HG02938 (cell line): ENCODE data around the gene SLC35B2.

Experiments
- ATAC-seq: cut with Tn5 transposase; IDR thresholded peaks from one replicate; pipeline ENCODE4 v1.9.1; 2021; ENCODE audit warnings: mild to moderate bottlenecking, moderate library complexity; ENCODE audit not compliant: unreplicated experiment

Gene SLC35B2

GRCh38 chr6:44257025-44257752 lies at the start of gene SLC35B2:
Gene SLC35B2, minus strand, starts transcription at chr6:44257528. Its CDS starts 118 bp downstream, at chr6:44257410.
- ATAC-seq, result peak; percentile 37

- no peak for ATAC-seq
These were observed 49.4 kb upstream of the SLC35B2 start for GRCh38 chr6:44306710-44307109.

- no peak for ATAC-seq
These were observed 47.9 kb upstream of the SLC35B2 start for GRCh38 chr6:44305200-44305725.

- no peak for ATAC-seq
These were observed 47.2 kb upstream of the SLC35B2 start for GRCh38 chr6:44304282-44305199.

GRCh38 chr6:44303842-44304241 lies 46.5 kb upstream of the SLC35B2 start:
- ATAC-seq, result no peak

- ATAC-seq, result no peak
These were observed 45.5 kb upstream of the SLC35B2 start for GRCh38 chr6:44302856-44303255.

GRCh38 chr6:44301782-44302564 lies 44.6 kb upstream of the SLC35B2 start:
- no peak for ATAC-seq

- no peak for ATAC-seq
These were observed 43.8 kb upstream of the SLC35B2 start for GRCh38 chr6:44301106-44301505.

- no peak for ATAC-seq
These were observed 43.0 kb upstream of the SLC35B2 start for GRCh38 chr6:44300292-44300823.

- no peak for ATAC-seq
These were observed 41.5 kb upstream of the SLC35B2 start for GRCh38 chr6:44298864-44299263.

- no peak for ATAC-seq
These were observed 40.9 kb upstream of the SLC35B2 start for GRCh38 chr6:44298055-44298803.

- no peak for ATAC-seq
These were observed 40.0 kb upstream of the SLC35B2 start for GRCh38 chr6:44297063-44298038.

- ATAC-seq, result no peak
These were observed 37.8 kb upstream of the SLC35B2 start for GRCh38 chr6:44294832-44295791.

- no peak for ATAC-seq
These were observed 35.5 kb upstream of the SLC35B2 start for GRCh38 chr6:44292661-44293365.

- ATAC-seq, result no peak
These were observed 34.5 kb upstream of the SLC35B2 start for GRCh38 chr6:44291841-44292240.

GRCh38 chr6:44289726-44290260 lies 32.5 kb upstream of the SLC35B2 start:
- no peak for ATAC-seq

GRCh38 chr6:44286747-44287146 lies 29.4 kb upstream of the SLC35B2 start:
- no peak for ATAC-seq
